CD8-positive, alpha-beta memory T cell (primary cell): Measurements from ENCODE around the gene POR. TPM values are rescaled to one million over a fixed set of nuclear protein-coding genes. Genes with fewer than 3 reads are reported as not detected.
"Not testable (repeated sequence)": the region's sequence is repeated elsewhere in the genome, so short reads cannot be mapped to it uniquely, and the experiment has no call there.

Experiments
- CTCF ChIA-PET: fragments of 350-600 bp; sonication (Branson Sonifier 250); formaldehyde crosslinking; loops from one replicate; lab custom pipeline; 2021; ENCODE audit warnings: antibody characterized with exemption; lab: Charles Lee
- POLR2A ChIA-PET: fragments of 350-600 bp; sonication (Branson Sonifier 250); formaldehyde crosslinking; loops from one replicate; lab custom pipeline; 2021; ENCODE audit warnings: antibody characterized with exemption; lab: Charles Lee
- DNase-seq, 5 donors: peaks; one replicate each; pipeline versions ENCODE4 v3.0.0 to v3.0.0-alpha.2; 2020 to 2022; ENCODE audit warnings: mixed read lengths in 1 of 5
- H3K27ac ChIP-seq: one replicate; pipeline ENCODE4 v1.7.0; 2013; ENCODE audit warnings: low read depth, mild to moderate bottlenecking, low read length, moderate library complexity
- H3K27me3 ChIP-seq: 2 replicates; pipeline ENCODE4 v1.7.0; 2013; ENCODE audit warnings: low read length, mild to moderate bottlenecking; ENCODE audit not compliant: insufficient read depth, poor library complexity, severe bottlenecking
- H3K36me3 ChIP-seq: 2 replicates; pipeline ENCODE4 v1.7.0; 2013; ENCODE audit warnings: mild to moderate bottlenecking, low read length, moderate library complexity; ENCODE audit not compliant: insufficient read depth
- H3K4me1 ChIP-seq: 2 replicates; pipeline ENCODE4 v1.7.0; 2013; ENCODE audit warnings: mild to moderate bottlenecking, low read length, moderate library complexity; ENCODE audit not compliant: insufficient read depth
- H3K4me3 ChIP-seq: 2 replicates; pipeline ENCODE4 v1.7.0; 2013; ENCODE audit warnings: mild to moderate bottlenecking, low read length
- H3K9me3 ChIP-seq: 2 replicates; pipeline ENCODE4 v1.7.0; 2013; ENCODE audit warnings: mild to moderate bottlenecking, low read length
- H3K27ac Mint-ChIP-seq, 8 donors: one replicate each; pipeline ENCODE4 v1.8.0; 2020 to 2021; ENCODE audit warnings: mixed read lengths in 8 of 8, mild to moderate bottlenecking in 6 of 8, inconsistent platforms in 3 of 8, moderate library complexity in 3 of 8
- H3K27me3 Mint-ChIP-seq, 2 donors: one replicate each; pipeline ENCODE4 v1.8.0; 2020 to 2021; ENCODE audit warnings: mixed read lengths in 2 of 2, mild to moderate bottlenecking in 1 of 2, moderate library complexity in 1 of 2
- H3K36me3 Mint-ChIP-seq, 3 donors: one replicate each; pipeline ENCODE4 v1.8.0; 2020 to 2021; ENCODE audit warnings: mixed read lengths in 3 of 3, inconsistent platforms in 1 of 3, mild to moderate bottlenecking in 1 of 3
- H3K4me1 Mint-ChIP-seq, 3 donors: one replicate each; pipeline ENCODE4 v1.8.0; 2020 to 2021; ENCODE audit warnings: mixed read lengths in 3 of 3, inconsistent platforms in 1 of 3, mild to moderate bottlenecking in 1 of 3
- H3K4me3 Mint-ChIP-seq, 7 donors: one replicate each; pipeline ENCODE4 v1.8.0; 2020 to 2021; ENCODE audit warnings: mixed read lengths in 7 of 7, mild to moderate bottlenecking in 6 of 7, moderate library complexity in 4 of 7, inconsistent platforms in 2 of 7
- H3K9me3 Mint-ChIP-seq, 5 donors: one replicate each; pipeline ENCODE4 v1.8.0; 2020 to 2022; ENCODE audit warnings: mixed read lengths in 5 of 5, mild to moderate bottlenecking in 3 of 5, moderate library complexity in 2 of 5, inconsistent platforms in 1 of 5
- polyA plus RNA-seq: library from polyadenylated mRNA; unstranded; fragments of 300-500 nt; fragmentation: Illumina TruSeq; gene quantifications from one replicate; pipeline ENCODE4 v1.2.3, GENCODE V29; 2021
- total RNA-seq, 2 experiments: library from RNA; stranded (reverse); gene quantifications; one replicate each; pipeline ENCODE4 v1.2.3, GENCODE V29; 2021

POR gene
- total and polyA plus RNA-seq, 3 experiments from 2014 or later: 40.7 to 61.4 (median 41.6) TPM

GRCh38 chr7:75998038-75998437 lies 83.1 kb downstream of the POR start:
- Mint-ChIP-seq H3K27ac (no peak overlapping the region), H3K4me1 (peaks cover 16 to 29% (median 23%) of the 10 kb centered on the region in 3 donors), H3K4me3 (no peak overlapping the region), H3K36me3 (peaks cover 2 to 32% (median 6%) of the 10 kb centered on the region in 3 donors), H3K27me3 (no peaks in the 10 kb centered on the region), H3K9me3 (no peaks in the 10 kb centered on the region)
- no peaks in the 10 kb centered on the region for H3K27me3 ChIP-seq
- CTCF ChIA-PET: interaction anchor here (1.9 kb wide), 1 partner anchor 22 kb away, joined by 5 read pairs; no protein-coding TSS in a partner anchor
- no peak for DNase-seq
- H3K27ac ChIP-seq: no peak overlapping the region
- H3K9me3 ChIP-seq: no peaks in the 10 kb centered on the region
- no peak overlapping the region for H3K4me3 ChIP-seq
- H3K4me1 ChIP-seq: peaks cover 11% of the 10 kb centered on the region
- no peaks in the 10 kb centered on the region for H3K36me3 ChIP-seq
- POLR2A ChIA-PET: no interaction called here

- Mint-ChIP-seq H3K4me3 (no peak overlapping the region), H3K9me3 (no peaks in the 10 kb centered on the region), H3K27me3 (no peaks in the 10 kb centered on the region), H3K36me3 (peaks cover 10 to 45% (median 14%) of the 10 kb centered on the region in 3 donors), H3K27ac (no peak overlapping the region), H3K4me1 (peaks cover 12 to 23% (median 16%) of the 10 kb centered on the region in 3 donors)
- H3K36me3 ChIP-seq: no peaks in the 10 kb centered on the region
- no peak overlapping the region for H3K4me3 ChIP-seq
- no peak overlapping the region for H3K27ac ChIP-seq
- no peaks in the 10 kb centered on the region for H3K4me1 ChIP-seq
- CTCF ChIA-PET: no interaction called here
- DNase-seq: no peak
- H3K27me3 ChIP-seq: no peaks in the 10 kb centered on the region
- no peaks in the 10 kb centered on the region for H3K9me3 ChIP-seq
- POLR2A ChIA-PET: no interaction called here
These were observed 85.6 kb downstream of the POR start for GRCh38 chr7:76000566-76000965.

- H3K9me3 ChIP-seq: no peaks in the 10 kb centered on the region
- Mint-ChIP-seq H3K4me3 (no peak overlapping the region), H3K4me1 (peaks cover 6 to 17% (median 10%) of the 10 kb centered on the region in 3 donors), H3K36me3 (peaks cover 9 to 39% (median 14%) of the 10 kb centered on the region in 3 donors), H3K9me3 (no peaks in the 10 kb centered on the region), H3K27me3 (no peaks in the 10 kb centered on the region), H3K27ac (no peak overlapping the region)
- no peak overlapping the region for H3K27ac ChIP-seq
- no peaks in the 10 kb centered on the region for H3K4me1 ChIP-seq
- no peak overlapping the region for H3K4me3 ChIP-seq
- no peak for DNase-seq
- POLR2A ChIA-PET: no interaction called here
- no peaks in the 10 kb centered on the region for H3K36me3 ChIP-seq
- no peaks in the 10 kb centered on the region for H3K27me3 ChIP-seq
- CTCF ChIA-PET: interaction anchor here (1.3 kb wide), 1 partner anchor 18 kb away, joined by 4 read pairs; no protein-coding TSS in a partner anchor
These were observed 87.2 kb downstream of the POR start for GRCh38 chr7:76002139-76002538.

GRCh38 chr7:76002822-76003221 lies 87.9 kb downstream of the POR start:
- peaks cover 0 to 10% (median 8%) of the 10 kb centered on the region in 3 donors for H3K4me1 Mint-ChIP-seq
- Histone ChIP-seq H3K27ac (no peak overlapping the region), H3K27me3 (no peaks in the 10 kb centered on the region), H3K9me3 (no peaks in the 10 kb centered on the region), H3K4me3 (no peak overlapping the region), H3K36me3 (no peaks in the 10 kb centered on the region), H3K4me1 (no peaks in the 10 kb centered on the region)
- no peaks in the 10 kb centered on the region for H3K27me3 Mint-ChIP-seq
- H3K4me3 Mint-ChIP-seq: no peak overlapping the region
- H3K36me3 Mint-ChIP-seq: peaks cover 9 to 37% (median 14%) of the 10 kb centered on the region in 3 donors
- ChIA-PET CTCF (interaction anchor here (1.3 kb wide), 1 partner anchor 17 kb away, joined by 4 read pairs; no protein-coding TSS in a partner anchor), POLR2A (no interaction called here)
- peak overlapping the region in 1 of 8 donors; percentile 82 for H3K27ac Mint-ChIP-seq
- no peaks in the 10 kb centered on the region for H3K9me3 Mint-ChIP-seq
- no peak for DNase-seq

GRCh38 chr7:76003351-76003750 lies 88.4 kb downstream of the POR start:
- Mint-ChIP-seq H3K36me3 (peaks cover 9 to 37% (median 14%) of the 10 kb centered on the region in 3 donors), H3K4me3 (no peak overlapping the region), H3K27me3 (no peaks in the 10 kb centered on the region), H3K4me1 (peaks cover 3 to 15% (median 12%) of the 10 kb centered on the region in 3 donors), H3K27ac (no peak overlapping the region), H3K9me3 (no peaks in the 10 kb centered on the region)
- DNase-seq: no peak
- no peaks in the 10 kb centered on the region for H3K36me3 ChIP-seq
- ChIA-PET POLR2A (no interaction called here), CTCF (interaction anchor here (1.0 kb wide), 1 partner anchor 9 kb away, joined by 3 read pairs; the partner anchor contains the start of gene TMEM120A)
- no peaks in the 10 kb centered on the region for H3K9me3 ChIP-seq
- H3K27ac ChIP-seq: no peak overlapping the region
- H3K27me3 ChIP-seq: no peaks in the 10 kb centered on the region
- H3K4me3 ChIP-seq: no peak overlapping the region
- peaks cover 3% of the 10 kb centered on the region for H3K4me1 ChIP-seq

GRCh38 chr7:76005004-76005403 lies 90.0 kb downstream of the POR start:
- CTCF ChIA-PET, H3K36me3 ChIP-seq, POLR2A ChIA-PET, H3K9me3 ChIP-seq, H3K4me3 ChIP-seq, H3K4me3 Mint-ChIP-seq, H3K9me3 Mint-ChIP-seq, H3K27ac ChIP-seq, DNase-seq, H3K27me3 ChIP-seq, H3K27me3 Mint-ChIP-seq: not testable (repeated sequence)
- peaks cover 19% of the 10 kb centered on the region for H3K4me1 ChIP-seq
- Mint-ChIP-seq H3K4me1 (peaks cover 20 to 26% (median 21%) of the 10 kb centered on the region in 3 donors), H3K36me3 (peaks cover 6 to 32% (median 14%) of the 10 kb centered on the region in 3 donors), H3K27ac (peak overlapping the region in 1 of 8 donors; percentile 26)

GRCh38 chr7:76008156-76008687 lies 93.3 kb downstream of the POR start:
- Mint-ChIP-seq H3K27me3 (peaks cover 0 to 1% of the 10 kb centered on the region in 2 donors), H3K27ac (peak overlapping the region in 7 of 8 donors; percentile 35 to 95 (median 82)), H3K4me3 (peak overlapping the region in 6 of 7 donors; percentile 30 to 82 (median 72)), H3K36me3 (peaks cover 5 to 22% (median 11%) of the 10 kb centered on the region in 3 donors), H3K4me1 (peaks cover 26 to 36% (median 33%) of the 10 kb centered on the region in 3 donors), H3K9me3 (no peaks in the 10 kb centered on the region)
- Histone ChIP-seq H3K4me3 (no peak overlapping the region), H3K36me3 (no peaks in the 10 kb centered on the region), H3K27ac (no peak overlapping the region), H3K4me1 (peaks cover 28% of the 10 kb centered on the region), H3K9me3 (no peaks in the 10 kb centered on the region), H3K27me3 (no peaks in the 10 kb centered on the region)
- CTCF ChIA-PET: interaction anchor here (0.9 to 1.9 kb wide), 3 partner anchors 12 to 141 kb away, joined by 3 to 6 read pairs (median 3); no protein-coding TSS in a partner anchor
- POLR2A ChIA-PET: no interaction called here
- peak in 2 of 5 donors; percentile 9 to 10 for DNase-seq
